Left lung (tissue), 10 donors: ENCODE measurements around the gene ACACA. TPM values are rescaled to one million over a fixed set of nuclear protein-coding genes. Genes with fewer than 3 reads are reported as not detected.

ENCODE experiments used
- ATAC-seq: fragments of 200-7000 bp; cut with Tn5 transposase; one replicate; pipeline ENCODE4 v1.9.1; 2020; ENCODE audit warnings: moderate library complexity
- DNase-seq, 4 donors: peaks; one replicate each; pipeline ENCODE4 v3.0.0-alpha.2; 2013 to 2020
- H3K27ac ChIP-seq, 2 donors: fragments of 200-600 bp; sonication (generic) in 1 of 2; one replicate each; pipeline versions ENCODE4 v1.5.0 to v1.8.0; 2020 to 2021
- H3K27me3 ChIP-seq, 2 donors: fragments of 200-600 bp; sonication (generic) in 1 of 2; one replicate each; pipeline versions ENCODE4 v1.5.0 to v1.8.0; 2020 to 2021
- H3K36me3 ChIP-seq, 2 donors: fragments of 200-600 bp; sonication (generic) in 1 of 2; one replicate each; pipeline versions ENCODE4 v1.5.0 to v1.8.0; 2020 to 2021
- H3K4me1 ChIP-seq, 2 donors: fragments of 200-600 bp; one replicate each; pipeline ENCODE4 v1.8.0; 2021
- H3K4me3 ChIP-seq, 2 donors: fragments of 200-600 bp; sonication (generic) in 1 of 2; one replicate each; pipeline versions ENCODE4 v1.5.0 to v1.8.0; 2020 to 2021; ENCODE audit warnings: mild to moderate bottlenecking in 1 of 2
- H3K9me3 ChIP-seq, 2 donors: fragments of 200-600 bp; sonication (generic) in 1 of 2; one replicate each; pipeline versions ENCODE4 v1.5.0 to v1.8.0; 2020 to 2021
- CTCF ChIP-seq, 2 donors: fragments of 200-600 bp; sonication (generic) in 1 of 2; IDR thresholded peaks; one replicate each; pipeline versions ENCODE4 v1.5.0 to v1.8.0; 2021; ENCODE audit warnings: antibody characterized with exemption in 2 of 2
- intact Hi-C, 2 donors: fragments of 100-400 bp; cut with DNase I; formaldehyde crosslinking; loops; one replicate each; pipeline versions ENCODE4 v1.11.2 to v1.14.2; 2022
- polyA plus RNA-seq, 6 donors: library from polyadenylated mRNA; unstranded; fragments of 120-200 nt; gene quantifications; one replicate each; pipeline ENCODE4 v1.2.1, GENCODE V29; 2013; ENCODE audit not compliant: insufficient read length in 6 of 6
- total RNA-seq, 2 donors: library from RNA; stranded (reverse); fragmentation: NEBNext Ultra II Directional; extraction: Animal tissue kit (Norgen Biotek cat#: 25700); gene quantifications; one replicate each; pipeline ENCODE4 v1.2.1, GENCODE V29; 2021
- donor health status: DM: no; HTN: yes; CAD: no.
- donor health status: DM: no; HTN: no; CAD: no.

The ACACA gene
- total and polyA plus RNA-seq, 8 donors = 43.6 to 128 (median 53.3) TPM

GRCh38 chr17:37255432-37255831, 151.2 kb downstream of the ACACA start:
- H3K36me3 ChIP-seq = peaks cover 0 to 65% of the 10 kb centered on the region in 2 donors
- H3K27me3 ChIP-seq = no peaks in the 10 kb centered on the region
- ATAC-seq (no peak), DNase-seq (peak in 1 of 4 donors; percentile 30)
- intact Hi-C loops = no loop called here
- TF ChIP-seq CTCF (IDR thresholded peaks at IDR 0.05) = no peak
- H3K27ac ChIP-seq = no peak overlapping the region
- H3K9me3 ChIP-seq = no peaks in the 10 kb centered on the region
- H3K4me3 ChIP-seq = no peak overlapping the region
- no peaks in the 10 kb centered on the region for H3K4me1 ChIP-seq

- H3K36me3 ChIP-seq = peaks cover 0 to 84% of the 10 kb centered on the region in 2 donors
- no peak for TF ChIP-seq CTCF (IDR thresholded peaks at IDR 0.05)
- intact Hi-C loops = no loop called here
- ATAC-seq = no peak
- no peak for DNase-seq
- no peaks in the 10 kb centered on the region for H3K27me3 ChIP-seq
- H3K27ac ChIP-seq = no peak overlapping the region
- H3K4me3 ChIP-seq = no peak overlapping the region
- no peaks in the 10 kb centered on the region for H3K9me3 ChIP-seq
- H3K4me1 ChIP-seq = no peaks in the 10 kb centered on the region
Observed at GRCh38 chr17:37247825-37248224, 158.8 kb downstream of the ACACA start.

GRCh38 chr17:37246085-37246484, 160.6 kb downstream of the ACACA start:
- no peak overlapping the region for H3K27ac ChIP-seq
- H3K4me3 ChIP-seq = no peak overlapping the region
- DNase-seq (no peak), ATAC-seq (no peak)
- intact Hi-C loops = no loop called here
- H3K4me1 ChIP-seq = no peaks in the 10 kb centered on the region
- no peaks in the 10 kb centered on the region for H3K27me3 ChIP-seq
- H3K9me3 ChIP-seq = no peaks in the 10 kb centered on the region
- TF ChIP-seq CTCF (IDR thresholded peaks at IDR 0.05) = no peak
- H3K36me3 ChIP-seq = peaks cover 0 to 86% of the 10 kb centered on the region in 2 donors

GRCh38 chr17:37240381-37240780, 166.3 kb downstream of the ACACA start:
- Histone ChIP-seq H3K36me3 (peaks cover 0 to 89% of the 10 kb centered on the region in 2 donors), H3K27ac (no peak overlapping the region), H3K9me3 (no peaks in the 10 kb centered on the region), H3K4me1 (peaks cover 9 to 10% of the 10 kb centered on the region in 2 donors), H3K27me3 (no peaks in the 10 kb centered on the region), H3K4me3 (no peak overlapping the region)
- intact Hi-C loops = no loop called here
- no peak for TF ChIP-seq CTCF (IDR thresholded peaks at IDR 0.05)
- no peak for DNase-seq
- peak; percentile 34 for ATAC-seq

GRCh38 chr17:37239690-37240334, 166.8 kb downstream of the ACACA start:
- peaks cover 0 to 93% of the 10 kb centered on the region in 2 donors for H3K36me3 ChIP-seq
- TF ChIP-seq CTCF (IDR thresholded peaks at IDR 0.05) = peak; percentile 33 to 55
- peak; percentile 79 for ATAC-seq
- intact Hi-C loops = no loop called here
- H3K4me1 ChIP-seq = peaks cover 9 to 10% of the 10 kb centered on the region in 2 donors
- H3K27me3 ChIP-seq = no peaks in the 10 kb centered on the region
- no peaks in the 10 kb centered on the region for H3K9me3 ChIP-seq
- no peak overlapping the region for H3K4me3 ChIP-seq
- peak in 2 of 4 donors; percentile 26 to 42 for DNase-seq
- H3K27ac ChIP-seq = no peak overlapping the region
